OCI-LY7 (cell line): Measurements from ENCODE around the gene CABP7. TPM values are rescaled to one million over a fixed set of nuclear protein-coding genes. Genes with fewer than 3 reads are reported as not detected.

Experiments used
- BruUV-seq: library from RNA; stranded (reverse); fragments of 400-500 nt; replicated peaks from 2 replicates; lab custom pipeline; 2021; lab: Mats Ljungman, UMichigan
- CTCF ChIA-PET: fragments of 300-600 bp; sonication (Branson Sonifier 250); formaldehyde crosslinking; loops from one replicate; lab custom pipeline; 2022; ENCODE audit warnings: antibody characterized with exemption; ENCODE audit not compliant: unreplicated experiment; lab: Charles Lee
- POLR2A ChIA-PET: fragments of 300-600 bp; sonication (Branson Sonifier 250); formaldehyde crosslinking; loops from one replicate; lab custom pipeline; 2022; ENCODE audit warnings: antibody characterized with exemption; lab: Charles Lee
- DNase-seq: peaks from one replicate; pipeline ENCODE4 v3.0.0-alpha.2; 2015; ENCODE audit warnings: low spot score
- H2AFZ ChIP-seq: fragments of 200-600 bp; sonication (generic), shearing (Covaris generic); 2 replicates; pipeline ENCODE4 v1.6.1; 2014; ENCODE audit warnings: mild to moderate bottlenecking, antibody characterized with exemption, low read length, moderate library complexity
- H3K27ac ChIP-seq: fragments of 200-600 bp; sonication (generic); 2 replicates; pipeline ENCODE4 v1.5.1; 2014; ENCODE audit warnings: mixed run types, low read depth, mild to moderate bottlenecking, moderate library complexity, low read length, inconsistent platforms; ENCODE audit not compliant: poor library complexity, severe bottlenecking
- H3K36me3 ChIP-seq: fragments of 200-600 bp; sonication (generic); 2 replicates; pipeline ENCODE4 v1.6.1; 2014; ENCODE audit warnings: mild to moderate bottlenecking, antibody characterized with exemption, low read length, moderate library complexity, mixed read lengths; ENCODE audit not compliant: insufficient read depth
- H3K4me1 ChIP-seq: fragments of 200-600 bp; sonication (generic); 2 replicates; pipeline ENCODE4 v1.5.1; 2014; ENCODE audit warnings: mild to moderate bottlenecking, low read length; ENCODE audit not compliant: insufficient read depth, poor library complexity, severe bottlenecking
- H3K4me2 ChIP-seq: fragments of 200-600 bp; sonication (generic); 2 replicates; pipeline ENCODE4 v1.6.1; 2014; ENCODE audit warnings: mild to moderate bottlenecking, low read length
- H3K4me3 ChIP-seq: fragments of 200-600 bp; sonication (generic); 2 replicates; pipeline ENCODE4 v1.5.1; 2014; ENCODE audit warnings: mild to moderate bottlenecking, low read depth, low read length; ENCODE audit not compliant: poor library complexity, severe bottlenecking
- H3K79me2 ChIP-seq: fragments of 200-600 bp; sonication (generic); 2 replicates; pipeline ENCODE4 v1.6.1; 2016; ENCODE audit warnings: low read depth, mild to moderate bottlenecking, low read length, moderate library complexity, mixed read lengths; ENCODE audit not compliant: insufficient read depth
- H3K9me2 ChIP-seq: fragments of 200-600 bp; sonication (generic); 2 replicates; pipeline ENCODE4 v1.6.1; 2016; ENCODE audit warnings: mild to moderate bottlenecking, low read length, mixed read lengths; ENCODE audit not compliant: insufficient read depth
- H3K9me3 ChIP-seq: fragments of 200-600 bp; sonication (generic); 2 replicates; pipeline ENCODE4 v1.6.1; 2014; ENCODE audit warnings: mild to moderate bottlenecking, mixed run types, low read length, mixed read lengths
- H4K20me1 ChIP-seq: fragments of 200-600 bp; sonication (generic); 2 replicates; pipeline ENCODE4 v1.6.1; 2014; ENCODE audit warnings: mild to moderate bottlenecking, antibody characterized with exemption, low read length, moderate library complexity, mixed read lengths; ENCODE audit not compliant: insufficient read depth
- CTCF ChIP-seq: fragments of 200-600 bp; sonication (generic); conservative IDR thresholded peaks from 2 replicates; pipeline ENCODE4 v1.5.1; 2014; ENCODE audit warnings: mild to moderate bottlenecking, antibody characterized with exemption, low read length, moderate library complexity, mixed read lengths
- EZH2phosphoT487 ChIP-seq: fragments of 200-600 bp; sonication (generic); IDR thresholded peaks from 2 replicates; pipeline ENCODE4 v1.6.1; 2018; ENCODE audit warnings: low read depth, borderline replicate concordance, mild to moderate bottlenecking, mixed run types, antibody characterized with exemption, low read length, moderate library complexity, mixed read lengths
- intact Hi-C: fragments of 100-400 bp; cut with micrococcal nuclease; formaldehyde crosslinking; loops from one replicate; pipeline ENCODE4 v1.10.0; 2022; ENCODE audit not compliant: unreplicated experiment
- total RNA-seq, 2 experiments: library from RNA; depleted of rRNA in 1 of 2; stranded (reverse); fragments of >200 nt in 1 of 2; shearing (Covaris generic) in 1 of 2; gene quantifications; 2 replicates each; pipeline ENCODE4 v1.2.3, GENCODE V29; 2014 to 2022

CABP7 gene
- total RNA-seq, 2 experiments from 2014 or later, result 0.06 TPM; not detected in 1

- no peak for TF ChIP-seq EZH2phosphoT487
- no peak for TF ChIP-seq CTCF
- ChIA-PET POLR2A (no interaction called here), CTCF (no interaction called here)
- Histone ChIP-seq H2AFZ (no peak overlapping the region), H3K9me3 (no peaks in the 10 kb centered on the region), H3K4me2 (no peak overlapping the region), H4K20me1 (no peaks in the 10 kb centered on the region), H3K9me2 (no peaks in the 10 kb centered on the region), H3K79me2 (no peaks in the 10 kb centered on the region), H3K36me3 (no peaks in the 10 kb centered on the region), H3K4me3 (no peak overlapping the region), H3K4me1 (peaks cover 29% of the 10 kb centered on the region), H3K27ac (no peak overlapping the region)
- no peak for DNase-seq
- BruUV-seq, result no TSS peak
- intact Hi-C loops, result no loop called here
Measured at GRCh38 chr22:29706486-29706885, 13.3 kb upstream of the CABP7 start.

- POLR2A ChIA-PET, result no interaction called here
- no peak for DNase-seq
- no peaks in the 10 kb centered on the region for H3K9me3 ChIP-seq
- no peak for TF ChIP-seq EZH2phosphoT487
- TF ChIP-seq CTCF, result no peak
- BruUV-seq, result no TSS peak
- CTCF ChIA-PET, result no interaction called here
- no peak overlapping the region for H2AFZ ChIP-seq
- H3K4me3 ChIP-seq, result no peak overlapping the region
- no peaks in the 10 kb centered on the region for H3K9me2 ChIP-seq
- intact Hi-C loops, result no loop called here
- H3K4me1 ChIP-seq, result peaks cover 24% of the 10 kb centered on the region
- H3K79me2 ChIP-seq, result no peaks in the 10 kb centered on the region
- H3K4me2 ChIP-seq, result no peak overlapping the region
- H4K20me1 ChIP-seq, result no peaks in the 10 kb centered on the region
- no peaks in the 10 kb centered on the region for H3K36me3 ChIP-seq
- no peak overlapping the region for H3K27ac ChIP-seq
Measured at GRCh38 chr22:29707010-29707409, 12.8 kb upstream of the CABP7 start.

- POLR2A ChIA-PET, result no interaction called here
- H3K27ac ChIP-seq, result no peak overlapping the region
- no peaks in the 10 kb centered on the region for H3K9me3 ChIP-seq
- no peaks in the 10 kb centered on the region for H3K9me2 ChIP-seq
- H3K4me2 ChIP-seq, result no peak overlapping the region
- intact Hi-C loops, result no loop called here
- no peaks in the 10 kb centered on the region for H3K36me3 ChIP-seq
- H3K79me2 ChIP-seq, result no peaks in the 10 kb centered on the region
- CTCF ChIA-PET, result no interaction called here
- no peak for DNase-seq
- peaks cover 19% of the 10 kb centered on the region for H3K4me1 ChIP-seq
- BruUV-seq, result no TSS peak
- no peak overlapping the region for H2AFZ ChIP-seq
- TF ChIP-seq CTCF, result no peak
- TF ChIP-seq EZH2phosphoT487, result no peak
- H3K4me3 ChIP-seq, result no peak overlapping the region
- H4K20me1 ChIP-seq, result no peaks in the 10 kb centered on the region
Measured at GRCh38 chr22:29707471-29707870, 12.3 kb upstream of the CABP7 start.
